Right cardiac atrium (tissue), 5 donors: ENCODE results near the gene SPATS2L. TPM values are rescaled to one million over a fixed set of nuclear protein-coding genes. Genes with fewer than 3 reads are reported as not detected.

Experiments
- ATAC-seq, 2 donors: fragments of 200-7000 bp; cut with Tn5 transposase; one replicate each; pipeline versions ENCODE4 v1.8.0 to v1.9.1; 2020; ENCODE audit warnings: moderate library complexity in 2 of 2, mild to moderate bottlenecking in 1 of 2
- DNase-seq, 3 donors: peaks; one replicate each; pipeline ENCODE4 v3.0.0-alpha.2; 2020
- H3K27ac ChIP-seq: one replicate; pipeline ENCODE4 v1.5.1; 2013; ENCODE audit warnings: mild to moderate bottlenecking, low read length, control low read depth, moderate library complexity
- H3K27me3 ChIP-seq: one replicate; pipeline ENCODE4 v1.6.1; 2013; ENCODE audit not compliant: control insufficient read depth, insufficient read depth
- H3K4me1 ChIP-seq: one replicate; pipeline ENCODE4 v1.6.1; 2013; ENCODE audit warnings: low read length; ENCODE audit not compliant: control insufficient read depth, insufficient read depth
- H3K4me3 ChIP-seq: one replicate; pipeline ENCODE4 v1.5.1; 2013; ENCODE audit warnings: low read length, control low read depth
- H3K9me3 ChIP-seq: one replicate; pipeline ENCODE4 v1.6.1; 2013; ENCODE audit warnings: low read length; ENCODE audit not compliant: control insufficient read depth
- WGBS: extraction: QIAGEN DNeasy Blood & Tissue Kit; methylation state at CpG from one replicate; pipeline ENCODE4 v1.1.7; 2013; 5-methylcytosine and 5-hydroxymethylcytosine counted together
- intact Hi-C, 4 donors: fragments of 100-400 bp; cut with DNase I; formaldehyde crosslinking; loops; one replicate each; pipeline versions ENCODE4 v1.11.0 to v1.14.0; 2022 to 2023
- polyA plus RNA-seq: library from polyadenylated mRNA; stranded (reverse); fragments of 200-250 nt; gene quantifications from one replicate; pipeline ENCODE4 v1.2.3, GENCODE V29; 2013
- total RNA-seq, 4 donors: library from RNA; stranded (reverse); fragmentation: NEBNext Ultra II Directional; extraction: Animal tissue kit (Norgen Biotek cat#: 25700); gene quantifications; one replicate each; pipeline ENCODE4 v1.2.1, GENCODE V29; 2021
- donor health status: healthy with polysubstance abuse.
- donor health status: DM: no; HTN: yes; CAD: no.
- donor health status: DM: no; HTN: no; CAD: no.
- donor health status: DM: no; HTN: yes; CAD: no; lungs with severe emphysema.
- donor health status: DM: yes; HTN: yes; CAD: no.

The SPATS2L gene
- total and polyA plus RNA-seq, 5 donors, result 90.6 to 147 (median 124) TPM

GRCh38 chr2:200428961-200429665 lies 122.6 kb downstream of the SPATS2L start:
- WGBS, result 93% methylated on average over 6 of the region's 6 CpGs
- intact Hi-C loops, result no loop called here
- Histone ChIP-seq H3K27me3 (no peaks in the 10 kb centered on the region), H3K9me3 (no peaks in the 10 kb centered on the region), H3K27ac (no peak overlapping the region), H3K4me1 (no peaks in the 10 kb centered on the region), H3K4me3 (no peak overlapping the region)
- peak in 1 of 2 donors; percentile 13 for ATAC-seq
- DNase-seq, result no peak

DNA sequence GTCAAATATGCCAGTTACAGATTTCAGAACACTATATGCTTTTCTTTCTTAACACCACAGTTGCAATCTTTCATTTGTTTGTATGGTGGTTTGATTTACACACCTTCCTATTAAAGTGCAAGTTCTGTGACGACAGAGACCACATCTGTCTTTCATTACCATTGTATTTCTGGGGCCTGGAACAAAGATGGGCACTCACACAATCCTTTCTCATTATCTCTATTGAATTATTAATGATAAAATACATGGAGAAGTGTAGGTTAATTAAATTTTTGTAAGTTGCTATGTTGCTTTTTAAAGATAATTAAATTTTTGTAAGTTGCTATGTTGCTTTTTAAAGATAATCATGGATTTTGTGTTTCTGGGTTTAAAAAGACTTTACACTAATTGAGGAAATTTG lies 123.5 kb downstream of the SPATS2L start:
- H3K27ac ChIP-seq, result no peak overlapping the region
- DNase-seq (no peak), ATAC-seq (no peak)
- H3K27me3 ChIP-seq, result no peaks in the 10 kb centered on the region
- H3K4me1 ChIP-seq, result no peaks in the 10 kb centered on the region
- H3K9me3 ChIP-seq, result no peaks in the 10 kb centered on the region
- H3K4me3 ChIP-seq, result no peak overlapping the region
- intact Hi-C loops, result no loop called here
- WGBS, result 90% methylated on average over 1 of the region's 1 CpG

DNA sequence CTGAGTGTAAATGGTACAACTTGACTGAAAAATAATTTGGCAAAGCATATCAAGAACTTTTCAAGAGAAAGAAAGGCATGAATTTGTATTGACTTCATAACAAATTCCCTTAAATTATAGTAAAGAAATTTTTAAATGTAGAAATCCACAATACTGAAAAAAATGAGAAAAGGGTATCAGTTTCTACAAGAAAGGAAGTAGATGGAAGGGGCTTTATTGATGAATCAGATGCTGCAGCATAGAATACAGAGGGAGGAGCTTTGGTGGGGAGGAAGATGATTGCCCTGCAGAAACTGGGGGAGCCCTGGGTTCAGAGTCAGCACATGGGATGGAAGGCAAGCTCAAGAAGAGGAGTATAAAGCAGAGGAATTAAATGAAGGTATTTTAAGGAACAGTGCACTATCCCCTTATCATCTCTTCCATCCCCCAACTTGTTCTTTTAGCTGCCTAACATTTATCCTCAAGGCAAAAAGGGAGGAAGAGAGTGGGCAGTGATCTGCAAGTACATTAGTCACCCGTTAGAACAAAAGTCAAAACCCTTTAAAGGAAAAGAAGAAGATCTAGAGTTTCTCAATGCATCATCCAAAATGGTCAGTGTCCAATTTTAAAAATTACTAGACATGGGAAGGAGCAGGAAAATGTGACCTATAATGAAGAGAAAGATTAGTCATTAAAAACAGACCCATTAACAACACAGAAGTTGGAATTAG lies 125.7 kb downstream of the SPATS2L start:
- no peaks in the 10 kb centered on the region for H3K27me3 ChIP-seq
- intact Hi-C loops, result no loop called here
- H3K9me3 ChIP-seq, result no peaks in the 10 kb centered on the region
- H3K4me1 ChIP-seq, result no peaks in the 10 kb centered on the region
- H3K4me3 ChIP-seq, result no peak overlapping the region
- no peak overlapping the region for H3K27ac ChIP-seq
- no peak for ATAC-seq
- DNase-seq, result no peak
- 75% methylated on average over 1 of the region's 1 CpG for WGBS

DNA sequence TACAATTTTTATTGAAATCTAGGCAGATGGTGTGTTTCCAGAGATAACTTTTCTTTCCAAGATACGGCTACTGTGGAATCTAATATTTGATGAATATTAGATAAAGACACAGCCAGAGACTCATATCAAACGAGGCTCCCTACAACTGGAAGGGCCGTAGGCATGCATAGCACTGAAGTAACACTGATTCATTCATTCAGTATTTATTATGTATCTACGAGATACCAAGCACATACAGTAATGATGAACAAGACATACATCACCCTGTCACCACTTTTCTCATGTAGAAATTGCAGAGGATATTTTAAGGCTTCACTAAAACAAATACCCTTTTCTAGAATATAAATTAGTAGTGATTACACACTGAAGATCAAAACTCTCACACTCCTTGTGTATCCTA lies 128.9 kb downstream of the SPATS2L start:
- intact Hi-C loops, result no loop called here
- no peak overlapping the region for H3K27ac ChIP-seq
- DNase-seq (no peak), ATAC-seq (no peak)
- H3K9me3 ChIP-seq, result no peaks in the 10 kb centered on the region
- peaks cover 2% of the 10 kb centered on the region for H3K4me1 ChIP-seq
- 75% methylated on average over 4 of the region's 4 CpGs for WGBS
- H3K4me3 ChIP-seq, result no peak overlapping the region
- no peaks in the 10 kb centered on the region for H3K27me3 ChIP-seq

DNA sequence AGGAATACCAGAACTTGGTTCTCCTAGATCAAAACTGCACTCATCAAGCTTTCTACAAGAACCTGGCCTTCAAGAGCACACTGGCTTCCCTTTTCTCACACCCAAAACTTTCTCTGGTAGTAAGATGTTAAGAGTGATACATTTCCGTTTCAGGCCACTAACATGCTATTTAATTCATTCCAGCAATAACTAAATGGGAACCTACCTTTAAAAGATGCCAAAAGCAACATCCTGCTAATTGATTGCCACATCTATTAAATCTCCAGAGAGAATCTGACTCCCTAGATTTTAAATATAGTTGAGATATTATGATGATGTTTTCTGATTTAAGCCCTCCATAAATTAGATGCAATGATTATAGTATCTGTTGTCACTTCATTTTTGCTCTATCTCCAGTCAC lies 131.8 kb downstream of the SPATS2L start:
- Histone ChIP-seq H3K4me3 (no peak overlapping the region), H3K4me1 (peaks cover 2% of the 10 kb centered on the region), H3K27ac (no peak overlapping the region), H3K27me3 (no peaks in the 10 kb centered on the region), H3K9me3 (no peaks in the 10 kb centered on the region)
- DNase-seq (no peak), ATAC-seq (peak in 1 of 2 donors; percentile 48)
- intact Hi-C loops, result no loop called here
- 47% methylated on average over 1 of the region's 1 CpG for WGBS

GRCh38 chr2:200438846-200439245 lies 132.4 kb downstream of the SPATS2L start:
- Histone ChIP-seq H3K27ac (no peak overlapping the region), H3K4me1 (peaks cover 2% of the 10 kb centered on the region), H3K9me3 (no peaks in the 10 kb centered on the region), H3K27me3 (no peaks in the 10 kb centered on the region), H3K4me3 (no peak overlapping the region)
- ATAC-seq, result no peak
- no peak for DNase-seq
- intact Hi-C loops, result no loop called here
- 55% methylated on average over 1 of the region's 1 CpG for WGBS

DNA sequence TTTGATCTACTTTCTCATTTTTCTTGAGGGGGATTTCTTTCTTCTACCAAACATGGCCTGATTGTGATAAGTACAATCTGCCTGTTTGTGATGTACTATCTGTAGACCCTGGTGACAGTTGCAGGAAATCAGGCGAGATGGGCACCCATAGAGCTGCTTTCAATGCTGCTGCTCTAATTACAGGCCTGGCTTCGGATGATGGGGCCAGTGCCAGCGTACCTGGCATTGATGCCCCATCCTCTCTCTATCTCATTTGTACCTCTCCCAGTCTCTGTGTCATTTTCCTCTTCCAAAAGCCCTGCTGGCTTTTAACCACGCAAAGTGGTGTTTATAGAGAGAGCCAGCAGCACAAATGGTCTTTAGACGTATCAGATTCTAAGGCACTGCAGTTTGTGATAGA lies 133.5 kb downstream of the SPATS2L start:
- intact Hi-C loops, result no loop called here
- Histone ChIP-seq H3K27ac (no peak overlapping the region), H3K4me1 (peaks cover 6% of the 10 kb centered on the region), H3K27me3 (no peaks in the 10 kb centered on the region), H3K9me3 (no peaks in the 10 kb centered on the region), H3K4me3 (no peak overlapping the region)
- ATAC-seq, result no peak
- WGBS, result 96% methylated on average over 5 of the region's 5 CpGs
- DNase-seq, result no peak

- H3K4me3 ChIP-seq, result no peak overlapping the region
- no peaks in the 10 kb centered on the region for H3K9me3 ChIP-seq
- ATAC-seq (peak; percentile 41 to 43), DNase-seq (no peak)
- intact Hi-C loops, result no loop called here
- WGBS, result 90% methylated on average over 1 of the region's 1 CpG
- no peaks in the 10 kb centered on the region for H3K27me3 ChIP-seq
- H3K27ac ChIP-seq, result no peak overlapping the region
- peaks cover 6% of the 10 kb centered on the region for H3K4me1 ChIP-seq
These were observed 136.0 kb downstream of the SPATS2L start for GRCh38 chr2:200442471-200442870.

GRCh38 chr2:200443376-200443775 lies 136.9 kb downstream of the SPATS2L start:
- WGBS, result 72% methylated on average over 5 of the region's 5 CpGs
- intact Hi-C loops, result no loop called here
- peaks cover 4% of the 10 kb centered on the region for H3K4me1 ChIP-seq
- ATAC-seq (no peak), DNase-seq (no peak)
- no peak overlapping the region for H3K4me3 ChIP-seq
- H3K27me3 ChIP-seq, result no peaks in the 10 kb centered on the region
- H3K9me3 ChIP-seq, result no peaks in the 10 kb centered on the region
- H3K27ac ChIP-seq, result no peak overlapping the region

- Histone ChIP-seq H3K27ac (no peak overlapping the region), H3K9me3 (no peaks in the 10 kb centered on the region), H3K4me1 (peaks cover 4% of the 10 kb centered on the region), H3K27me3 (no peaks in the 10 kb centered on the region), H3K4me3 (no peak overlapping the region)
- no peak for ATAC-seq
- 68% methylated on average over 3 of the region's 3 CpGs for WGBS
- no peak for DNase-seq
- intact Hi-C loops, result no loop called here
These were observed 137.4 kb downstream of the SPATS2L start for GRCh38 chr2:200443916-200444315.

DNA sequence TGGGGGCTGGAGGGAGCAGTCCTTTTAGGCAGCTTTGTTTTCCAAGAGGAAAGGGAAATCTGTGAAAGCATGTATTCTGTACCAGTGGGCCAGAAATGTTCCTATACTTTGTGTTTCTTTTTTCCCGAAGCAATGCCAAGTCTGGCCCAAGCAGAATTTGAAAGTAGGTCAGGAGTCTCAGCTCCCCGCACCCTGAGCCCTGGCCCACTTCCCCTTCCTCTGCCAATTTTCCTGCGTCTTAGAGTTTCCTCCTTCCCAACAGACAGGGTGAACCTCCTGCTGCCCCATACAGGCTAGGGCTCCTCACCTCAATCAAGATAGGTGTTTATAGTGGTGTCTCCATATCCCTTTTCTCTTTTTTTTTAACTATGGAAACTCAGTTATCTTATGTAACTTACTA lies 138.0 kb downstream of the SPATS2L start:
- 27% methylated on average over 3 of the region's 3 CpGs for WGBS
- Histone ChIP-seq H3K27ac (no peak overlapping the region), H3K4me1 (peaks cover 4% of the 10 kb centered on the region), H3K4me3 (no peak overlapping the region), H3K27me3 (no peaks in the 10 kb centered on the region), H3K9me3 (no peaks in the 10 kb centered on the region)
- ATAC-seq, result peak; percentile 49 to 69
- DNase-seq, result peak in 1 of 3 donors; percentile 43
- intact Hi-C loops, result no loop called here
